HG03558 (cell line): ENCODE measurements around the gene CNTNAP2.
"Not testable (repeated sequence)": the region's sequence is repeated elsewhere in the genome, so short reads cannot be mapped to it uniquely, and the experiment has no call there.

Source experiments
- ATAC-seq: cut with Tn5 transposase; IDR thresholded peaks from one replicate; pipeline ENCODE4 v1.9.1; 2021; ENCODE audit warnings: moderate number of reproducible peaks; ENCODE audit not compliant: unreplicated experiment; ENCODE audit errors: extremely low read depth

The CNTNAP2 gene

DNA sequence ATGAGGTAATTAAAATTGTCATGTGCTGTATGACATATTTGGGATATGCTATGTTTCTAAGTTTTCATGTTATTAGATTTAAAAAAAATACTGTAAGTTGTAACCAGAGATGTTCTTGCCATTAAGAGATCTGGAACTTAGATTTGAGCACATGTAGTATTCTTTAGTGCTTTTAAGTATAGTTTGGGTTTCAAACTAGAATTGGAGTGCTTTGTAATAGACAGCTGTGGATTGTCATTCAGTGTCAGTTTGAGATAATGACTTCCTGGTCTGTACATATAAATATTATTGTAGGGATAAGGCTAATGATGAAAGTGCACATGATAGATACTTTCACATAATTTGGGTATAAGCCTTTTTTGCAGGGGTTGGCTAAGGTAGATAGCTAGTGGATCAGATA is 936.2 kb downstream of the CNTNAP2 start:
- ATAC-seq: no peak

DNA sequence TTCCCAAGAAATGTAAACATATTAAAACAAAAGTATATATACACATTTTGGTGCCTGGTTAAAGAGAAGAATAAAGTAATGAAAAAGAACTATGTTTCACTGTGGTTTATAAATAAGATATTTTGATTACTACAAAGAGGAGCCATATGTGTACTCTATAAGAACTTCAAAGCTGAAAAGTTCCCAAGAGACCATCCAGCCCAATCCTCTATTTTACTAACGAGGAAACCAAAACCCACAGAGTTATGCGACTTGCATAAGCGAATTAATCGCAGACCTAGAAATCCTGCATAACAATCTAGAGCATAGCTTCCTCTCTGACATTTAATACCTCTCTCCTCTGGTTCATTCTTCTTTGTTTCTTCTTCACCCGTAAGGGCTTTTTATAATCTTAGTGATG is 937.1 kb downstream of the CNTNAP2 start:
- no peak for ATAC-seq

DNA sequence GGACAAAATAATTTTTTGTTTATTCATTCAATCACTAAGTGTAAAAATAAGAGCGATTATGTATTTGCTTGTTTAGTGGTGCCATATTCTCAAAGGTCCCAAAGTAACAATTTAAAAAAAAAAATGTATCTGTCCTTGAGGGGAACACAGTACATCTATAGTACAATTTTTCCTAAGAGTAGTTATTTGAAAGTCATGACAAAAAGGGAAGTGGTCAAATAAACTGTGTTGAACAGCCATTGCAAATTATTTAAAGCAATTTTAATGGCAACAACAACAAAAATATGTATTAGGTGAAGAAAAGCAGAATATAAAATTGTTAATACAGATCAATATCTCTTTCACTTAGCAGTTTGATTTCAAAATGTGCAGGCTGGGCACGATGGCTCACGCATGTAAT is 943.5 kb downstream of the CNTNAP2 start:
- no peak for ATAC-seq

DNA sequence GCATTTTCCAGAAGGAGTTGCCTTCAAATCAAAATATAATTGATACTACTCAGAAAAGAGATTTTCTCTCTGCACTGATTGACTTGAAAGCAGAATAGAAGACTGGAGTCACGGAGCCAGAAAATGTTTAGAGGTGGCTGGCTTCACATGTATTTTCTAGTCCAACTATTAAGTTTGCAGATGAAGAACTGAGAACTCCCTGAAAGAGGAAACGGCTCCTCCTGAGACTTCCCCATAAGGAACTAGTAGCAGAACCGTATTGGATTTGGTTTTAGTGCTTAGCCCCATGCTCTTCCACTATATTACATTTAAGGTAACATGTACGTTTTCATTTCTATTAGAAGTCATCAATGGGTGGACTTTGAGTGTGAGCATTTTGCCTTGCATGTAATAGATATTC is 946.3 kb downstream of the CNTNAP2 start:
- ATAC-seq: no peak

DNA sequence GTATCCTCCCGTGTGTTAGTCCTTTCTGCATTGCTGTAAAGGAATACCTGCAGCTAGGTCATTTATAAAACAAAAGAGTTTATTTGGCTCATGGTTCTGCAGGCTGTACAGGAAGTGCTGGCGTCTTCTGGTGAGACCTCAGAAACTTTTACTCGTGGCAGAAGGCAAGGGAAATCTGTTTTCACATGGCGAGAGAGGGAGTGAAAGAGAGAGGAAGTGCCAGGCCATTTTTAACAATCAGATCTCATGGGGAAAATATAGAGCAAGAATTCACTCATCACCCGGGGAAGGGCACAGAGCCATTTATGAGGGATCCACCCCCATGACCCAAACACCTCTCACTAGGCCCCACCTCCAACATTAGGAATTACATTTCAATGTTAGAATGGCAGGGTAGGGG is 952.2 kb downstream of the CNTNAP2 start:
- ATAC-seq: no peak

DNA sequence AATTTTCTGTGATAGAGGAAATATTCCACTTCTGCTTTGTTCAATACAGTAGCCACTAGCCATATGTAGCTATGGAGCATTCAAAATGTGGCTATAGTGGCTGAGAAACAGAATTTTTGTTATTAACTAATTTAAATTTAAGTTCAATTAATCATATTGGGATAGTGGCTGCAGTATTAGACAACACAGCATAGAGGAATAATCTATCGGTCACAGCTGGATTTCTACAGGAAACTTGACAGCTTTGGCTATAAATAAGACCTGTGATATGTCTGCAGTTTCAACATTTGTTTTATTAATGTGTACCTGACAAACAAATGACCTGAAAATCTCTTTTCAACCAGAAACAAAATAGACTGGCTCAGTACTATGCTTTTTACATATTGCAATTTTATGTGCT is 953.2 kb downstream of the CNTNAP2 start:
- no peak for ATAC-seq

DNA sequence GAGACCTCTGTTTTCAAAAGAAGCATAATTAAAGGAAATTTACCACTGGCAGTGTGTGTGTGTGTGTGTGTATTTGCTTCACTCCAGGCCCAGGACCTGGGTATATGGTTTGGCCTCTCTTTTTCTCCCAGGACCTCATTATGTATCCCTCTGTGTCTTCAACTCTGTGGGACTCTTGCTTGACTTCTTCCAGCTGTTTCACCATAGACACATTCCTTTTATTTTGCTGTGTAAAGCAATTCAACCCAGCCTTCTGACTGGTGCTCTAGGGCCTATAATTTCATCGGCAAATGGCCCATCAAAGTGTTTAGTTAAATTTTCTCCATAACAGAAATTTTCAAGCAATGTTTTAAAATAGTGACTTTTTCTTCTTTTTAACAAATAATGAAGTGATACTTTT is 954.3 kb downstream of the CNTNAP2 start:
- ATAC-seq: no peak

DNA sequence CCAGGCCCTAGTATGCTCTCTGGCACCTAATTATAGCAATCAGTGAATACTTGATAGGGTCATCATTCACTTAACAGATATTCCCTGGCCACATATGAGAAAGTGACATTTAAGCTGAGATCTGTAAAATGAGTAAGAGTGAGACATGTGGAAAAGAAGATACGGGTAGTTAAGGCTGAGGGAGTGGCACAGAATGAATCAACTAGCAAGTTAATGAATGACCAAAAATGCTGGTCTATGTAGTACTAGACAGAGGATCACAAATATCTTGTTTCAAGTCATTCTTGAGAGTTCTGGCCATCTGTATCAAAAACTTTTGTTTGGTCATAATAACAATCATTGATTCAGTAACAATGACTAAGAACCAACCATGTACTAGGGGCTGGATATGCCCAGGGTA is 954.9 kb downstream of the CNTNAP2 start:
- no peak for ATAC-seq

DNA sequence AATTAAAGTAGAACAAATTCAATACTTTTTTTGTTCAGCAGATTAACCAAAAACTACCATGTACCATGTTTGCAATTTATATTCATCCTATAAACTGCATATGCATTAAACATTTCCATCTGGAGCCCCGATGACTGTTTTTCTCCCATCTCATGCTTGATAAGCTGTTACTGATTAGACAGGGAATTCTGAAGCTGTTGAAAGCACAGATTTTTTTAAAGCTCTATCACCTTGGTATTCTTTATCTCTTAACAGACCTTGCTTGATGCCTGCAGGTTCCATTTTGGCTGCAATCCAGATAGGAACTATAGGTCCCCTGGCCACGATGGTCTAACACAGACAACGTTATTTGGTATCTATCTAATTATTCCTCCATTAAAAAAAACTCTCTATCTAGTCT is 961.7 kb downstream of the CNTNAP2 start:
- no peak for ATAC-seq

DNA sequence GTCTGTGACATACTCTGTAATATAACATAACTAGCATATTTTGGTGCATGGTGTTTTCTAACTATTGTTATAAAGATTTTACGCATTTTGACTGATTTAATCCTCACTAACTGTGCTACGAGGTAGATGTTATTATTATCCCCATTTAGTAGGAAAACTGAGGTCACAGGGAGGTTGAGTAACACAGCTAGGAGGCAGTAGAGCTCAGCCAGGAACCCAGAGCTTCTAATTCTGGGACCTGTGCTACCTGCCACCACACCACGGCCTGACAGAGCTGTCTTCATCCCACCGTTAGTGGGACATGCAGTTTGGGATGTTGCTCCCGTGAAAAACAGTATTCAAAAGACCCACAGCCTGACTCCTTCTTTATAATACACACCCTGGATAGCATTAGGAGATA is 962.5 kb downstream of the CNTNAP2 start:
- no peak for ATAC-seq

DNA sequence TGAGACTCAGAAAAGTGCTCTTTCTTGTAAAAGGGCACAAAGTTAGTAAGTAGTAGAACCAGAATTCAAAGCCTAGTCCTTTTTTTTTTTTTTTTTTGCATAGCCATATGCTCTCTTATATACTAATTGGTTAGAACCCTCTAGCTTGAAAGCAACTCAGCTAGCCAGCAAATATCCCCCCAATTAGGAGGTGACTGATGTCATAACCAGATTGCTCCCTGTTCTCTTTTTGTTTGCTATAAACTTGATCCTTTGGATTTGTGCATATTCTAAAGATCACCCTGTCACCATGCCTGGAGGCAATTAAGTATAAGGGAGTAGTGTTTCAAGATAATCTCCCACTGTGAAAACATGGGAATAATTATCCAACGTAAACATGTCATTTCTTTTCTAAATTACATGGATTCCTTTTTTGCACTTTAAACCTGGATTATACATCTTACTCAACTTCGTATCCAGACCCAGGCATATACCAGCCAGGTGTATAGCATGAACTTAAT is 963.4 kb downstream of the CNTNAP2 start:
- ATAC-seq: no peak

DNA sequence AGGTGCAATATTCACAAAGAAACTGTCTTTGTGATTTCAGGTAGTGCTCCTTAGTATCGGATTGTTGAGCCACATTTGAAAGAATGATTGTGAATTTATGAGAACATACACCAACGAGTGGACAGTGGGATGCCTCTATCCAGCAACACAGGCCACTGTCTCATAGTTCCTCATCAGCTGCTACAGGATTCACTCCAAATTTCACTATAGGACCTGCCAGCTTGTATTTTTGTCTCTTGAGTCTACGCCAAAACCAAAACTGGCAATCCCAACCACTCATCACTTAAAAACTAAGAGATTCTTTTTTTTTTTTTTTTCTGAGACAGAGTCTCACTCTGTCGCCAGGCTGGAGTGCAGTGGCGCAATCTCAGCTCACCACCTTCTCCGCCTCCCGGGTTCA is 964.5 kb downstream of the CNTNAP2 start:
- no peak for ATAC-seq

DNA sequence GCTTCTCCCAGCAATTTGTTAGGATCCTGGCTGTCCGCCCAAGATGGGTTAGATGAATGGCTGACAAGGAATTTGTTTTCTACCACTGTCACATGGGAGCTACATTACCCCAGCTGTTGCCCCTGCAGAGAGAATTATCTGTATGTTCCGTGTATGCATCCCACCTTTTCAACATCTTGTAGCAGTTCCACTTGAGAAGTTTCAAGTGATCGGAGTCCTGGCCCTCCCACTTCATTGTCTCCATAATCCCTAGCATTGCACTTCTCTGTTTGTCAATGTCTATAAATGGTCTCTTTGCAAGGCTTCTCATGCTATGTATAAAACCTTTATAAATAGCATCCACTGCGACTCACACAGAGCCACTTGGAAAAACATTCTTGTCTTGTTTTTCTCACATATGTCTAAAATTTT is 972.5 kb downstream of the CNTNAP2 start:
- ATAC-seq: no peak

DNA sequence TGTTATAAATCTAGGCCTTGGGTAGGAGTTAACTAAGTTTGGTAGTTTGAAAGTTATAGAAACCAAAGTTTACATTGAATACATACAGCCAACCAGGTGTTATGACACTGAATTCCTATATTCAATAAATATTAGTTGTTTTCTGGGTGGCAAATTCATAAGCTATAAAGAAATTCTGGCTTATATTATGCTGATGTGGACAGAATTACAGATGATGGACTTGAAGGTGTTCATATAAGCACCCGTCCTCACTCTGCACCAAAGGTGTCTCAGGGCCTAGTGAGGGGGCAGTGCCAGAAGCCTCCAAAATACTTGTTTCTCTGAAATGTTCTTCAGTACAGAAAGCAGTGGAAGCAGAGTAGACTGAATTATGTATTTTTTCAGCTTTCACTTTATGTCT is 973.0 kb downstream of the CNTNAP2 start:
- no peak for ATAC-seq

DNA sequence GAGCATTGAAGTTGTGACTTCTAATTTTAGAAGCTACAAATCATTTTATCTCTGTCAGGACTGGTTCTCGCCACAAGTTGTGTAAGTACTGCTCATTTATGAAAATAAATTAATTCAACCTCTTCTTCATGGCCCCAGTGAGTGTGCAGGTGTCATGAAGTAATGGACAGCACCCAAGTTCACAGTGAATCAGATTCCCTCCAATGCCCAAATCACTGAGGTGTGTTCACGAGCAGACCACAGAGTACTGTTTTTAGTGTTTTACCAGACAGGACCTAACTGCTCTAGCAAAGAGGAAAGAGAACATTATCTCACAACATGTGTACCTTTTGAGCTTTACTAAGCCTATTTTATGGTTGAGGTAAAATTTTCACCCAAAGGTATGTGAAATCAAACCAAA is 980.0 kb downstream of the CNTNAP2 start:
- ATAC-seq: no peak

DNA sequence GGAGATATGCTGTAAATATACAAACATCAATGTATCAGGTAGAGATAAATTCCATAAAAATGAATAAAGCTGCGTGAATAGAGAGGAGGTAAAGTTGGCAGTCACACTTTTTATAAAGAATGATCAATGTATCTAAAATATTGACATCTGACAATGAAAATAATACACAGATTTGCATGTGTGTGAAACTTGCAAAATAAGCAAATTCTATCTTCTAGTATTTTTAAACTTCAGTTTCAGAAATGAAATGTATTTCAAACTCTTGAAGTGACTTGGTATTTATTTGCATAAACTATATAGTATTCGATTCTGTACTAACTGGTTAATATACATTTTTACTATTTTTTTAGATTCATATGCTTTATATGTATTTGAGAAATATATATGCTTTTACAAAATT is 986.6 kb downstream of the CNTNAP2 start:
- ATAC-seq: no peak

DNA sequence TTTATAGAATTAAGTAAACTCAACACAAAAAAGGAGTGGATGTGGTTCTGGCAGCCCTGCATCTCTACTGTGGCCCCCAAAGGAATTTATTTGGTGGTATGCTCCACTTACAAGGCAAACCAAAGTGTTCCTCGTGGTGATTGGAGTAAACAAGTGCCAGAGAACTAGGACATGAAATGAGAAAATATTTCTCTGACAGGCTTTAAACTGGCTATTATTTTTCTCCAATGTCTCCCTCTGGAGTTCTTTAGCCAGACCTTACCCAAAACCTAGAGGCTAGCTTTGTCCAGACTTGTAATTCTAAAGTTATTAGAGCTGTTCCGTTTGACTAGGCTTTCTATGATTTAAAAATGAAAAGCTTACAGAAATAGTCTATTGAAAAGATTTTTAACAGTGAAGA is 990.1 kb downstream of the CNTNAP2 start:
- ATAC-seq: no peak

DNA sequence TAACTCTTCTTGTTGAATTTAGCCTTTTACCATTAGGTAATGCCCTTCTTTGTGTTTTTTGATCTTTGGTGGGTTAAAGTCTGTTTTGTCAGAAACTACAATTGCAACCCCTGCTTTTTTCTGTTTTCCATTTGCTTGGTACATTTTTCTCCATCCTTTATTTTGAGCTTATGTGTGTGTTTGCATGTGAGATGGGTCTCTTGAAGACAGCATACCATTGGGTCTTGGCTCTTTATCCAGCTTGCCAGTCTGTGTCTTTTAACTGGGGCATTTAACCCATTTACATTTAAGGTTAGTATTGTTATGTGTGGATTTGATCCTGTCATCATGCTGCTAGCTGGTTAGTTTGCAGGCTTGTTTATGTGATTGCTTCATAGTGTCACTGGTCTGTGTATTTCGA is 997.9 kb downstream of the CNTNAP2 start:
- ATAC-seq: not testable (repeated sequence)

DNA sequence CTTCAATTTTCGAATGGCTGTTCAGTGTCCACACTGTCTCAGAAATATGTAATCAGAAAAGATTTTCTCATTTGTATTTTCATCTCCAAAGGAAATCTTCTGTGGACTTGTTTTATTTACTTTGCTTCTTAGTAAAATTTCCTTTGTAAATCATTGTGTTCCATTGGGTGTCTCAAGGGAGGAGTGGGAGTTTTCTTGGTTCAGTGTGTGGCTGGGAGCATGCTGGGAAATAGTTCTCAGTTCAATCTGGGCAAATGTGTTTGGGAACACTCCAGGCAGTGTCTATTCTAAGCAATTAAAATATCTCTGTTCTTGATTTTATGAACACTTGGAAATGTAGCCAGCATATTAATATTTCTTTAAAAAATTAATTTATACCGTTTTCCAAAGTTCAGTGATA is 1019.8 kb downstream of the CNTNAP2 start:
- no peak for ATAC-seq

DNA sequence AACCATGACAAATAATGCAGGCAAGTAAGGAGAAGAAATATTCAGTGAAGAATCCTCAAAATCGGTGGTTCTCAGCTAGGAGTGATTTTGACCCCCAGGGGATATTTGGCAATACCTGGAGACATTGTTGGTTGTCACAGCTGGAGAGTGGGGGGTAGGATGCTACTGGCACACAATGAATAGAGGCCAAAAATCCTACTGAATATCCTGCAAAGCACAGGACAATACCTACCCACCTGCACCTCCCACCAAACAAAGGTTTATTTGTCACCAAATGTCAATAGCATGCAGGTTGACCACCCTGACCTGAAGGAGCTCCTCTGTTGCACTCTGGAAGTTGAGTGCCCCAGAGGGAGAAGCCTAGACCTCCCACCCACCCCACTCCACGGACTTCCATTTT is 1028.6 kb downstream of the CNTNAP2 start:
- ATAC-seq: no peak

DNA sequence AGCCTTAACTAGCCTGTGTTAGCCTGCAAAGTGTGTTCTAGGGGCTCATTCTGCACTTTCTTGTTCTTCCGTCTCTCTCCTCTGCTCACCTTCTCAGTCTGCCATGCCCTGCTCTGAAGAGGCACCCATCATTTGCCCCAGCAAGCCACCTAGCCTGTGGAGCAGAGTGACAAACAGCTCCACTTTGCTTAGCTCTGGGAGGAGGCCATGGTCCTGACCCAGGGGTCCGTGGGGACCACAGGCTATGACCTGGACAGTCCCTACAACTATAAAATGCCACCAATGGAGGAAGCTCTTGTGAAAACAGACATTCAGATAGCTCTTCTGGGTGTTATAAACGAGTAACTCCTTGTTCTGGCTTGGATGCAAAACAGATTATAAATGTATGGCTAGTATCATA is 1029.6 kb downstream of the CNTNAP2 start:
- ATAC-seq: no peak

DNA sequence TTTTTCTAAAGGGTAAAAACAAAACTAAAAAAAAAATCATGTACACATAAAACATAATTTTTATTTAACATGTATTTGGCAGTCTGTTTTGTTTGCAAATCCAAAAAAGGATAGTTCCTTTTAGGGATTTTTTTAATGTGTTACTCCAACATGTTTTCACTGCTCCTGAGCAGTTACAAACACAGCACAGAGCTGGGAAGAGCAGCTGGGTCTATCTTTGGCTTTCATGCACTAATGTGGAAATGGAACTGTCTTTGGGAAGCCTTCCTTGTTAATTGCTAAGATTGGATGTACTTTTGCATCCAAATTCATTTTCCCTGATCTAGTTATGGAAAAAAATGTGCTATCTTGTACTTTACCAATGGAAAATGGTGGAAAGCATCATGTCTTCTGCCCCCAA is 1035.1 kb downstream of the CNTNAP2 start:
- ATAC-seq: no peak

DNA sequence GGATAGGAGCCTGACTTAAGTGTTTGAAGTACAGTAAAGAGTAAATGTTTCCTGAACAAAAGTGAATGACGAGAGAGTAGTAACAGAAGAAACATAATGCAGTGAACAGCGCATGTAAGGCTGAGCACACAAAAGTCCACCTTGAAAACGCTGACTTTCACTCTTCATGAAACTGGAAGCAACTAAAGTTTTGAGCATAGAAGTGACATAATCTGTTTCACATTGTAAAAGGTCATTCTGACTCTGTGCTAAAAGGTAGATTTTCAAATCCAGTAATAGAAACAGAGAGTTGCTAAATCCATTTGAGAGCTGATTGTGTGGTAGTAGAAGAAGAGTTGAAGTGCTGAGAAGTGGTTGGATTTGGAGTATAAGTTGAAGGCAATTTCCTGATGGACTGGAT is 1037.0 kb downstream of the CNTNAP2 start:
- no peak for ATAC-seq
